PC-9 (cell line): ENCODE data around the gene CSF1.

Source experiments
- EZH2 ChIP-seq: fragments of 200-600 bp; sonication (generic); IDR thresholded peaks from 2 replicates; pipeline ENCODE4 v1.8.0; 2017; ENCODE audit warnings: antibody characterized with exemption, low read depth
- TF ChIP-seq, protein P1 (sequence below): fragments of 200-600 bp; sonication (generic); conservative IDR thresholded peaks from 2 replicates; pipeline ENCODE4 v1.6.1; 2017; ENCODE audit warnings: mixed run types, antibody characterized with exemption, mild to moderate bottlenecking, moderate library complexity

DNA sequence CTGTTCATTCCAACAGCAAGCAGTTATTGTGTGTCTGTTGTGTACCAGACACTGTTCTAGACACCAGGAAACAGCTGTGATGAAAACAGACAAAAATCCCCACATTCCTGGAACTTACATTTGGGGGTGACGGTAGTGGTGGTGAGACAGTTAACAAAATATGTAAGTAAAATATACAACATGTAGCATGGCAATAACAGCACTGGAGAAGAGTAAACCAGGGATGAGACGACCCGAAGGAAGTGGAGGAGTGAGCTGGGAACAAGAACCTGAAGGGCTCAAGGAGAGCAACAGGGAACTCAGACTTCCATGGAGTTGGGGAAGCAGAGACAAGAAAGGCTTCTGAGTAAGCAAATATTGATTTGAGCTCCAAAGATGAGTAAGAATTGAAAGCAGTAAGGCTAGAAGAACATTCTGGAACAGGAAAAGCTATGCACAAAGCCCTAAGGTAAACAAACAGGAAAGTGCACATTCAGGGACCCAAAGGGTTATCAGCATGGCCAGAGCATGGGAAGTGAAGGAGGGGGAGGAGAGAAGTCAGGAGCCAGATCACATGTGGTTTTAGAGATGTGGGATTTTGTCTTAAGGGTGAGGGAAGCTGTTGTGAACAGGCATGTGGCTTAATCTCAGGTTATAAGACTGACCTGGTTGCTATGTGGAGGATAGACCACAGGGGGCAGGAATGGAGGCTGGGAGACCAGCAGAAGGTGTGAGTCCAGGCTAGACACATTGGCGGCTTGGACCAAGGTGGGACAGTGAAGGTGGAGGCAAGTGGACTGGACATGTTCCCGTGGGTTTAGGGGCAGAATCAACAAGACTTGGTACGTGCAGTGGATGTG, 7.3 kb downstream of the CSF1 start:
- TF ChIP-seq, protein P1, sequence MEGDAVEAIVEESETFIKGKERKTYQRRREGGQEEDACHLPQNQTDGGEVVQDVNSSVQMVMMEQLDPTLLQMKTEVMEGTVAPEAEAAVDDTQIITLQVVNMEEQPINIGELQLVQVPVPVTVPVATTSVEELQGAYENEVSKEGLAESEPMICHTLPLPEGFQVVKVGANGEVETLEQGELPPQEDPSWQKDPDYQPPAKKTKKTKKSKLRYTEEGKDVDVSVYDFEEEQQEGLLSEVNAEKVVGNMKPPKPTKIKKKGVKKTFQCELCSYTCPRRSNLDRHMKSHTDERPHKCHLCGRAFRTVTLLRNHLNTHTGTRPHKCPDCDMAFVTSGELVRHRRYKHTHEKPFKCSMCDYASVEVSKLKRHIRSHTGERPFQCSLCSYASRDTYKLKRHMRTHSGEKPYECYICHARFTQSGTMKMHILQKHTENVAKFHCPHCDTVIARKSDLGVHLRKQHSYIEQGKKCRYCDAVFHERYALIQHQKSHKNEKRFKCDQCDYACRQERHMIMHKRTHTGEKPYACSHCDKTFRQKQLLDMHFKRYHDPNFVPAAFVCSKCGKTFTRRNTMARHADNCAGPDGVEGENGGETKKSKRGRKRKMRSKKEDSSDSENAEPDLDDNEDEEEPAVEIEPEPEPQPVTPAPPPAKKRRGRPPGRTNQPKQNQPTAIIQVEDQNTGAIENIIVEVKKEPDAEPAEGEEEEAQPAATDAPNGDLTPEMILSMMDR, result peak; percentile 53
- TF ChIP-seq EZH2, result no peak
